GM21825 (cell line): ENCODE results near the gene ARRB2.
"Not testable (repeated sequence)": the region's sequence is repeated elsewhere in the genome, so short reads cannot be mapped to it uniquely, and the experiment has no call there.

ENCODE experiments used
- ATAC-seq: cut with Tn5 transposase; IDR thresholded peaks from one replicate; pipeline ENCODE4 v1.9.1; 2021; ENCODE audit warnings: mild to moderate bottlenecking, moderate library complexity; ENCODE audit not compliant: unreplicated experiment

Gene ARRB2

DNA sequence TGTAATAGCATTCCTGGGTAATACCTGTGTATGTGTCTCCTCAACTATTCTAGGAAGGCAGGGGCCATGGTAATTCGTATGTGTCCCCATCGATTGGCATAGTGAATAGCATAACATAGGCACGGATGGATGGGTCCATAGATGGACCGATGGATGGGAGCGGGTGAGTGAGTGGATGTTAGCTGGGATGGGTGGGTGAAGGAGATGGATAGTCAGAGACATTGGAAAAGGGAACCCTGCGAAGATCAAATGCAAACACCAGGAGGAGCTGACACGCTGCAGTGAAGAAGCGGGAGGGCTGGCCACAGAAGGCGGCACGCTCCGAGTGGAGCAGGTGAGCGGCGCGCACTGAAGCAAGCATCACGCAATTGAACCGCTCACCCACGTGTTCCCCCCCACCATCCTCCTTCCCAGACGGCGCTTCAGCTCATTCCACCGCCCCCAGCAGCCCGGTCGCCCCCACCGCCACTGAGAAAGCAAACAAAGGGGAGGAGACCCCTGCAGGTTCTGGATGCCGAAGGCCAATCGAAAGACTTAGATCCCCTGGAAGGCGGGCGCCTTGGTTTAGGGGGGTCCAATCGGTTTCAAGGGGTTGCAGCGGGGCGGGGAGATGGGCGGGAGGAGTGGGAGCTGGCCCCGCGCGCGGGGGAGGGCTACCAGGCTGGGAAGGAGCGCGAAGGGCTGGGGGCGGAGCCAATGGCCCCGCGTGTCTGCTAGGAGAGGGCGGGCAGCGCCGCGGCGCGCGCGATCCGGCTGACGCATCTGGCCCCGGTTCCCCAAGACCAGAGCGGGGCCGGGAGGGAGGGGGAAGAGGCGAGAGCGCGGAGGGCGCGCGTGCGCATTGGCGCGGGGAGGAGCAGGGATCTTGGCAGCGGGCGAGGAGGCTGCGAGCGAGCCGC lies at the start of gene ARRB2:
TSS of gene ARRB2 (plus strand) at position 839 of the 899 bp plus-strand sequence. CDS start 90 bp downstream, outside the sequence.
- peak; percentile 76 for ATAC-seq

DNA sequence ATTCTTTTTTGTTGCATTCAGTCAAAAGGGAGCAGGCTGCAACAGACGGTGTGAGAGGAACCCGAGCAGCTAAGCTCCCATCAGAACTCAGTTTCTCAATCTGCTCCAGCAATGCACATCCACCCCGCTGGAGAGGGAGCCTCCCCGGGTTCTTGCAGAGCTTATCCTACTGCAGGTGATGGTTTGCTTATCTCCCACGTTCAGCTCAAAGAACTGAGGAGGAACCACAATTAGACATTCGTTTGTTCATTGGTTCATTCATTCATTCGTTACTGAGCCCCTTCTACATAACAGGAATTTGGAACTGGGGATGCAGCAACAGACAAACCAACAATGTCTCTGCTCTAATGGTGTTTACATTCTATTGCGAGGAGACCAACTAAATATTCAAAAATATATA lies 46.7 kb upstream of the ARRB2 start:
- ATAC-seq: no peak

DNA sequence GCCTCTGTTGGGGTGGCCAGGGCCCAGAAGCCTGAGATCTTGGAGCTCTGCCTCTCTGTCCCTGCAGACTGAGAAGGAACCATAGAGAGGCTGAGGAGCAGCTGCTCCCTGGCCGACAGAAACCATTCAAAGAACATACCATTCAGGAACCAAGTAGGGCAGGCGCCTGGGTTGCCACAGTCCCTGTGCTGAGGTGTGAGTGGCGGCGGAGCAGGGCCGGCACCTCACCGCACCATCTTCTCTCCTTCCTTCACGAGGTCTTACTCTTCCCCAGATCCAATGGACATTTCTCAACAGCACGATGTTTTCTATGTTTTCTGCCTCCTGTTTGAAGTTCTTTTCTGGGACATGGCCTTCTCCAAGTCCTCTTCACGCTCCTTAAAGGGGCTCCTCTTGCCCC lies 46.2 kb upstream of the ARRB2 start:
- ATAC-seq: no peak

DNA sequence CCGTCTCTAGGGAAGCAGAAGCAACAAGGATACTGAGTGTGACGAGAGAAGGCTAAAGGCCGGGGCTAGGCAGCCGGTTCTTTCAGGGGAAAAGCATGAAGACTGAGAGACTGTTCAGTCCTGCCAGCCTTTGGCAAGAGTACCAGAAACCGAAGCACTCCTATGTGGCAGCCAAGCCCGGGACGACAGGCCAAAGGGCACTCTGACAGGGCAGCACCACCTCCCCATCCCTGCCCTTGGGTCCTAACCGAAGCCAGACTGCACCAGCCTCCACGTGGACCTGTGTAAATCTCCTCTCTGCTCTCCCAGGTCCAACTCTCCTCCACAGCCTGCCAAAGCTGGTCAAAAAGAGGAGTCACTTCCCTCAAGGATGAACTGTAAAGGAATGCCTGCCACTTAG lies 45.4 kb upstream of the ARRB2 start:
- no peak for ATAC-seq

DNA sequence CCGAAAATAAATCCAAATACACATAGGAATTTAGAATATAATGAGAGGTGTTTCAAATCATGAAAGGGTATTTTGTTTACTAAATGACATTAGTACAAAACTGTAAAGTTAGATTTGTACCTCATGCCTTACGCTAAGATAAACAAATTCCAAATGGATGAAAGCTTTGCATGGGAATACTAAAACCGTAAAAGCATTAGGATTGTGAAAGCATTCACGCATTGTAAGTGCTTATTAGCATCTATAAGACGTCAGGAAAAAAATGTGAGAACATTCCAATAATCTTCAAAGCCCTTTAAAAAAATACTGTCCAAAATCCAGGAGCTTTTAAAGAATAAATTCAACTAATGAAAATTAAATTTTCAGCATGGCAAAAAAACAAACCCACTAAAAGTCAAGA lies 44.1 kb upstream of the ARRB2 start:
- ATAC-seq: no peak

DNA sequence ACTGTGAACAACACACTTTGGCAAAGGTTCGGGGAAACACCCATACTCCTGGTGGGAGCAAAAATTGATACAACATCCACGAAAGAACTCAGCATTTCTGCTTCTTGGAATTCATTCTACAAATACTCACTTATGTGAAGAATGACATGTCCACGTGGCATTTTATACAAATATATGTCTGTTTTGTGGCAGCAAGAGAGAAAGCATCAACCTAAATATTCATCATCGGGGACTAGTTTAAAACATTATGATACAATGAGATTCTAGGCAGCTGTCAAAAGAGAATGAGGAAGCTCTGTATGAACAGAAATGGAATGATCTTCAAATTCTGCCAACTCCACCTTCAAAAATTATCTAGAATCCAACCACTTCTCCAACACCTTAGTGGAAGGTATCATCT lies 43.3 kb upstream of the ARRB2 start:
- no peak for ATAC-seq

DNA sequence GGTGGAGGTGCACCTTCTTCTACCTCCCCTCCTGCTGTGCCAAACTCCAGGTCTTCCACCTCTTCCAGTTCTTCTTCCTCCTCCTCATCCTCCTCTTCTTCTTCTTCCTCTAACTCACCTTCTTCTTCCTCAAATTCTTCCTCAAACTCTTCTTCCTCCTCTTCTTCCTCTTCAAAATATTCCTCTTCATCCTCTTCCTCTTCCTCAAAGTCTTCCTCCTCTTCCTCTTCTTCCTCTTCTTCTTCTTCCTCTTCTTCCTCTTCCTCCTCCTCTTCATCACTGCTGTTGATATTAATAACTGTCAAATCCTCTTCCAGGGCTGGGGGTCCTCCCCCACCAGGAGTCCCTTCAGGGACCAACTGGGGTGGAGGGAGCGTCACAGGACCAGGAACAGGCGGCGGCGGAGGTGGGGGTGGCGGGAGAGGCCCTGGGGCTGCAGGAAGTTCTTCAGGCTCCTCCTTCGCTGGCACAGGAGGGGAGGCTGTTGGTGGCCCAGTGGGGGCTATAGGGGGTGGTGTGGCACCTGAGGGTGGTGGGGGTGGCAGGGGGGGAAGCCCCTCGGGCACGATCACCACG lies 38.3 kb upstream of the ARRB2 start:
- ATAC-seq: no peak

DNA sequence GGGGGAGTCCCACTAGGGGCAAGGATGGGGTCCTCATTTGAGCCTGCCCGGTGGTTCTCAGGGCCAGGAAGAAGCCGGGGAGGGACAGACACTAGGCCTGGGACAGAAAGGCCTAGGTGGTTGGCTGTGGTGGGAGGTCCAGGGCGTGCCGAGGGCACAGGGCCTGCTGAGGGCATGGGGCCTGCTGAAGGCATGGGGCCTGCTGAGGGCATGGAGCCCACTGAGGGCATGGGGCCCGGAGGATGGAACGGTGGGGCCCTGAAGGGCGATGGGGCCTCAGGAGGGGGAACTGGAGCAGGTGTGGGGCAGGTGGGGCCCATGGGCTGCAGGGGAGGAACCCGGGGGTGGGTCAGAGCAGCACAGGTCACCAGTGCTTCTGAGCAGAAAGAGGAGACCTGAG lies 37.7 kb upstream of the ARRB2 start:
- no peak for ATAC-seq

DNA sequence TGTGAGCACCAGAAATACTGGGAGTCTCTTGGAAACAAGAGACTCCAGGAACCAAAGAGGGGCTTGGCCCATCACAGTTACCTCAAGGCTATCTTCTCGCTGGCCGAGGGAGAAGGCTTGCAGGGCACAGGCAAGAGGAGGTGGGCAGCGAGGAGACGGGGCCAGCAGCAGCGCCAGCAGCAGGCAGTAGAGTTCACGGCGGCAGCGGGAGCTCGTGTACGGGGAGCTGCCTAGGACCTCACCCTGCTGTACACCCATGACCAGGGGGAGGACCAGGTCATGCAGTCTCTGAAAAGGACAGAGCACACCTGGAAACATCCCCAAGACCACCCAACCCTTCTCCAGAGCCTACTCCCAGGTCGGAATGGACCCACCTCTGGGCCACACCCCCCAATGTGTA lies 37.3 kb upstream of the ARRB2 start:
- ATAC-seq: no peak

DNA sequence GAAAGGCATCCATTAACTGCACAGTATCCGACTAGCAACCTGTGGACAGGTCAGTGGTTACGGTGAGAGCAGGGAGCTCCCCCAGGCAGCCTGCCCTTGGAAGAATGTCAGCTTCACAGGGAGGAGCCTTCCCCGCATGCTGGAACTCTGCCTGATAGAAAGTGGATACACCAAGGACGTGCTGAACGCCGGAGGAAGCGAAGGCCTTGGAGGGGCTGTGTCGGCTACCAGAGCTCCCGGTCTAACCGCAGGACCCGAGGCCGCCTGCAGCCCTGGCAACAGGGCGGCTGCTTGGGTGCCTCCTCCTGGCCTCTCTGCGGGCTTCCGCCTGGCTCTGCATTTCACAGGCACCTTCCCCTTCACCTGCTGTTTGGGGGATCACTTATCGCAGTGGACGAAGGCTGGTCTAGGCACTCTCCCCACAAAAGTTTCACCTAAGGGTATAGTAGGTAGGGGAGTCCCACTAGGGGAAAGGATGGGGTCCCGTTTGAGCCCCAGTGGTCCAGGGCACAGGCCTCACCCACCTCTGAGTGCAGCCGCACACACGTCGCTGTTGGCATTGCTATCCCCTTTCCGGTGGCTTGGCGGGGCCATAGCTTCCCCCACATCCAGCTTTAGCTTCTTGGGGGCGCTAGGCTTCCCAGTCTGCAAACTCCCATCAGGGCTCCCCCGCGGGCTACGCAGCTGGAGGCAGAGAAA lies 36.3 kb upstream of the ARRB2 start:
- no peak for ATAC-seq

DNA sequence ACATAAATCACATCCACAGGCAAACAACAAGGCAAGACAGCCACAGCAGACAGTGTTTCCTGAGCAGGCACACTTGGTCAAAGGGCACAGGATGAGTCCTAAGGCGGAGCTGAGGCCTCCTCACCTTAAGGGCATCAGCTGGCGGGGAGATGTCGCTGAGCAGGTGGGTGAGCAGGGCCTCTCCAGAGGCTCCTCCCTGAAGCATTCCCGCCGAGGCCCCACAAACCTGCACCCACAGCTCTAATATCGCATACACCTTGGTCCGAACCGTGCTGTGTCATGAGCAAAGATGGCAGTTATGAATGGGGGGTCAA lies 35.8 kb upstream of the ARRB2 start:
- no peak for ATAC-seq

DNA sequence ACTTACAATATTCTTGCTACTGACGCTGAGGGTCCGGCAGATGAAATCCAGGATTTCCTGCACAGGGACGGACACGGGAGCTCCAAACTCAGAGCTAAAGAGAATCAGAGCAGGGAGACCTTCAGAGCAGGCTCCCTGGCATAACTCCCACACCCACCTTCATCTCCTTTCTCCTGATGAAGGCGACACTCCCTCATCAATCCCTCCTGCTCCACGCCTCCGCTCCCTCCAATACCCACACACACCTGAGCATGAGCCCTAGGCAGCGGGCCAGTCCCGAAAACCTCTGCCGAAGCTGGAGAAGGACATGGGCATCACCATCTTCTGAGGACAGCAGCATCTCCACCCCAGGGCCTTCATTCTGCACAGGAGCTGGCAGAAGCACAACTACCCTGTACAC lies 34.6 kb upstream of the ARRB2 start:
- ATAC-seq: no peak

DNA sequence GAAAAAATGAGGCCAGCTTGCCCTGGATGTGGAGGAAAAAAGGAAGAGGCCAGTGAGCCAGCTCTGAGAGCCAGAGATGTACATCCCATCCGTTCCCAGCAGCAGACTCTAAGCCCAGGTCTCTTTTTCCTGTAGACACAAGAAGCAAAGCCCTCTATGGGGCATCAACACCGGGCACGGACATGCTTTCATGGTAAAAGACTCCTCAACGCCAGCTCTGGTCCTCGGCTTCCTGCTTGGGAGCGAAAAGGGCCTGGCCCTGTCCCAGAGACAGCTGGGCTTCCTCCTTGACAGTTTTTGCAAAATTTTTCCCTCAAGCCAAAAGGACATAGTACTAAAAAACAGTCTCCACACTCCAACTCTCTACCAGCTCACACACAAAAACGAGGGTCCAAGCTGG lies 33.6 kb upstream of the ARRB2 start:
- ATAC-seq: no peak

DNA sequence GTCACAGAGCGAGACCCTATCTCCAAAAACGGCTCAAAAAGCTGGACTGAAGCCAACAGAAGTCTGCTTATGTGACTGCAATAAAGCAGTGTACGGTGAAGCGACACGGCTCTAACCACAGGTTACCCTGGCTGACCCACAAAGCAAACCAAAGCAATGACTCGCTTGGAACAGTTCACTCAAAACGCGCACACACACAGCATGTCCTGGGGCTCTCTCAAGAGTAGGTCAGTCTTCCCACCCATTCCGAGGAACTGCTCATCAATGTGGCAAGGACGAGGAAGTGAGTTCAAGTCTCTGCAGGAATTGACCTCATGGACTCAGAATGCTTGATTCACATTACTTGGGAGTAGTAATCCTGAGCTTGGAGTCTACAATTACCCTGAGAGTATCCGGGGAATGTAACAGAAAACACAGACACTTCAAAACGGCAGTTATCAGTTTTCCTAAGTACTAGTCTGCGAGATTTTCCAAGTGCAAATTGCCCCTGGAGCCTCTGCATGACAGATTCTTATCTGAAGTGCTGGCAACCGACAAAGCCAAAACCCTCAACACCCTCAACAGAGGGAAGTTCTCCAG lies 31.9 kb upstream of the ARRB2 start:
- ATAC-seq: no peak

DNA sequence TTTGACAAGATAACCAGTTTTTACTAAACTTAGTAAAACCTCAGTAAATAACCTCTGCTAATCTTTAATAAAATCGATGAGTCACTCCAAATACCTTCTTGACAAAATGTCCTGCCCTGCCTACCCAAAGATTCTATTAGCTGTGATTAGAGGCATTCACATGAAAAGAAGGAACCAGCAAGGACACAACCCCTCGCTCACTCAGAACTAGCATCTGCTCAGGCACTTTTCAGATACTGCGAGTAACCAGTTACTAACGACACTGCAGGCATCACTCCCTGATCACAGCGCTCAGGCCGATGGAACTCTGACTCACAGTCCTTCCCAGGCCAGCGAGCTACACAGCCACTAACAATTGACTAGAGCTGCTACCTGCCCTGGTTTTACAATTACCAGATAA lies 30.8 kb upstream of the ARRB2 start:
- no peak for ATAC-seq

DNA sequence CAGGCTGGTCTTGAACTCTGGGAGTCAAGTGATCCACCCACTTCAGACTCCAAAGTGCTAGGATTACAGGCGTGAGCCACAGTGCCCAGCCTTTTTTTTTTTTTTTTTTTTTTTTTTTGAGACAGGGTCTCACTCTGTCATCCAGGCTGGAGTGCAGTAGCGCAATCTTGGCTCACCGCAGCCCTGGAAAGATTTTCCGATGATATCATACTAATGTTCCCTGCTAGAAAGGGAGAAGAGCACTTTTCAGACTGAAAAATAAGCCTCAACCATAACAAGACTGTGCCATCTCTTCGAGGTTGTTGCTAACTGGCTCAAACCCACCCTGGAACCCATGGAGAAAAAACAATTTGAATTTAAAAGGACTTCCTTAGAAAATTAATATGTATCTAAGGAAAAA lies 26.7 kb upstream of the ARRB2 start:
- not testable (repeated sequence) for ATAC-seq

DNA sequence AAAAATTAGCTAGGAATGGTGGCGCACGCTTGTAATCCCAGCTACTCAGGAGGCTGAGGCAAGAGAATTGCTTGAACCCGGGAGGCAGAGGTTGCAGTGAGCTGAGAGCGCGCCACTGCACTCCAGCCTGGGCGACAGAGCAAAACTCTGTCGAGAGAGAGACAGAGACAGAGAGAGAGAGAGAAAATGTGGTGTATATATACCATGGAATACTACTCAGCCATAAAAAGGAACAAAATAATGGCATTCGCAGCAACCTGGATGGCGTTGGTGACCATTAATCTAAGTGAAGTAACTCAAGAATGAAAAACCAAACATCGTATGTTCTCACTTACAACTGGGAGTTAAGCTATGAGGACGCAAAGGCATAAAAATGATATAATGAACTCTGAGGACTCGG lies 20.6 kb upstream of the ARRB2 start:
- ATAC-seq: not testable (repeated sequence)

DNA sequence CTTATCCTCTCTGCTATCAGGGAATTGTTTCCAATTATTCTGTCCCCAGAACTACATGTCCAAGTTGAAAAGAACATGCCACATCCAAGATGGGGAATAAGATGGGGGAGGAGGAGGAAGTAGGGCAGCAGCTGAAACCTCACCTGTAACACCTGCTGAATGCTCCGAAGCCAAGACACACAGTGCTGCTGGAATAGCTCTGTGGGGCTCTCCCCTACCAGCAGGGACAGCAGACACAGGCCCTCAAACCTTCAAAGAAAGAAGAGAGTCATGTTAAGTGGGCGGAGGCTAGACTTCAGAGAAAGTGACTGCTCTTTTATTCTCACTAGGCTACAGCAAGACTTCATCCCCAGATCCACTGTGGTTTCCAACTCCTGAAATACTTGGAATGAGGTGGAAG lies 19.7 kb upstream of the ARRB2 start:
- no peak for ATAC-seq

DNA sequence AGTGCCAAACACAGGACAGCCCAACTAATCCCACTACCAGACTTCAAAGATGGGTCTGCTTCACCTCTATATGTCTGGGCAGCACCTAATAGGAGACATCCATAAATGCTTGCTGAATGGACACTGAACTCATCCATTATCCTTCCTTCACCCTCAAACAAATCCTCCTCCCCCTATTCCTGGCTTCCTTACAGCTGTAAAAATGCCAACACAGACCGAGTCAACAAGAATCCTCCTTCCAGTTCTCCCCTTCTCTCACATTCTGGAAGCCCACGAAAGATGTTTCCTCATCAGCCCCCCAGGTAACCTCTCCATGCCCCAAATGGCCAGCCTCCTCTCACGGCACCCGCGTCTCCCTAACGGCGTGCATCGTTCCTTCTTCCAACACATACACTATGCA lies 18.7 kb upstream of the ARRB2 start:
- ATAC-seq: no peak

DNA sequence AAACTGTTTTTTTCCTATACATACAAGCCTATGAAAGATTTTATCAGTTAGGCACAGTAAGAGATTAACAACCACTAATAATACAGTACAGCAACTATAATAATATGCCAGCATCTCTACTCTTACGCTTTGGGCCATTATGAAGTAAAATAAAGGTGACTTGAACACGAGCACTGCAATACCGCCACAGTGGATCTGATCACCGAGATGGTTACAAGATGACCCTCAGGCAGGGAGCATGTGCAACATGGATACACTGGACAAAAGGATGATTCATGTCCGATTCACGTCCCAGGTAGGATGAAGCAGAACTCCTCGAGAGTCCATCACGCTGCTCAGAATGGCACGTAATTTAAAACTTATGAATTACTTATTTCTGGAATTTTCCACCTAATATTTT lies 17.0 kb upstream of the ARRB2 start:
- ATAC-seq: no peak

DNA sequence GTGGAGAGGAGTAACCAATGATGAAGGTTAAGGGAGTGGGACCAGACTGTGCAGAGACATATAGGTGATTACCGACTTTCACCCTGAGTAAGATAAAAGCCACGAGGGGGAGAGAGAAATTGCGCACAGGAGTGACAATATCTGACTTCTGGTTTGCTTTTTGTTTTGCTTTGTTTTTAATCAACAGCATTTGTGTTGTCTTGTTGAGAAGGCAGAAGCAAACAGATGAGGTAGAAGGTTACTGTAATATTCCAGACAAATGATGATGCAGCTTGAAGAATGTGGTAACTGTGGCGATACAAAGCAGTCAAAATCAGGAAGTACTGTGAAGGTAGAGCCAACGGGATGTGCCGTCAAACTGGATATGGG lies 14.0 kb upstream of the ARRB2 start:
- ATAC-seq: no peak
